Osteocyte (in vitro differentiated cells): Measurements from ENCODE around the gene CACNB1. TPM values are rescaled to one million over a fixed set of nuclear protein-coding genes. Genes with fewer than 3 reads are reported as not detected.

Experiments used
- DNase-seq: peaks from one replicate; pipeline ENCODE4 v3.0.0; 2021; ENCODE audit warnings: mixed read lengths; ENCODE audit not compliant: unreplicated experiment; ENCODE audit errors: extremely low spot score
- H3K27ac Mint-ChIP-seq: one replicate; pipeline ENCODE4 v1.8.0; 2021; ENCODE audit warnings: mild to moderate bottlenecking, mixed read lengths; ENCODE audit not compliant: unreplicated experiment
- H3K27me3 Mint-ChIP-seq: one replicate; pipeline ENCODE4 v1.8.0; 2021; ENCODE audit warnings: mixed read lengths; ENCODE audit not compliant: unreplicated experiment
- H3K36me3 Mint-ChIP-seq: one replicate; pipeline ENCODE4 v1.8.0; 2021; ENCODE audit warnings: mixed read lengths; ENCODE audit not compliant: unreplicated experiment
- H3K4me1 Mint-ChIP-seq: one replicate; pipeline ENCODE4 v1.8.0; 2021; ENCODE audit warnings: mixed read lengths; ENCODE audit not compliant: unreplicated experiment
- H3K4me3 Mint-ChIP-seq: one replicate; pipeline ENCODE4 v1.8.0; 2021; ENCODE audit warnings: mild to moderate bottlenecking, moderate library complexity, mixed read lengths; ENCODE audit not compliant: unreplicated experiment
- H3K9me3 Mint-ChIP-seq: one replicate; pipeline ENCODE4 v1.8.0; 2021; ENCODE audit warnings: mixed read lengths; ENCODE audit not compliant: unreplicated experiment
- total RNA-seq: library from RNA; stranded (reverse); gene quantifications from 2 replicates; pipeline ENCODE4 v1.2.1, GENCODE V29; 2021
- TF ChIP-seq, protein P1 (sequence below): fragments of 200-600 bp; sonication (generic); IDR thresholded peaks from 2 replicates; pipeline ENCODE4 v1.5.0; 2021; ENCODE audit warnings: antibody characterized with exemption, mild to moderate bottlenecking, moderate library complexity

The CACNB1 gene
- total RNA-seq, 1 donor from 2014 or later, result 15.4 TPM

DNA sequence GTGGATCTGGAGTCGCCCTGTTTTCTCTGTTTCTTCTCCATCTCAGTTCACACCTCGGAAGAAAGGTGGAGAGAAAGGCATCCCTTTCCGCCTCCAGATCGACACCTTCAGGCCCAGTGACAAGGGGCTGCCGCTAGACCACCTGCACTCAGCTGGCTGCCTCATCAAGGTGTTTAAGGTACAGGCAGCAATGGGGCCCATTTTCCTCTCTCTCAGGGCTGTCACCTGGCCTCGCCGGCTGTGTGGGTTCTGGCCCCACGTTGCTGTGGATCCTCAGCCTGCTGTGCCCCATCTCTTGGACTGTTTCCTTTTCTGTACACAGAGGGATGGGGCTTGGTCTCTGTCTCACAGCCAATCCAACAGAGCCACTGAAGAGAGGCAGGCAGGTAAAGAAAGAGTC is 45.7 kb upstream of the CACNB1 start:
- no peak overlapping the region for H3K4me3 Mint-ChIP-seq
- no peaks in the 10 kb centered on the region for H3K9me3 Mint-ChIP-seq
- no peak for DNase-seq
- peaks cover 21% of the 10 kb centered on the region for H3K4me1 Mint-ChIP-seq
- TF ChIP-seq, protein P1, sequence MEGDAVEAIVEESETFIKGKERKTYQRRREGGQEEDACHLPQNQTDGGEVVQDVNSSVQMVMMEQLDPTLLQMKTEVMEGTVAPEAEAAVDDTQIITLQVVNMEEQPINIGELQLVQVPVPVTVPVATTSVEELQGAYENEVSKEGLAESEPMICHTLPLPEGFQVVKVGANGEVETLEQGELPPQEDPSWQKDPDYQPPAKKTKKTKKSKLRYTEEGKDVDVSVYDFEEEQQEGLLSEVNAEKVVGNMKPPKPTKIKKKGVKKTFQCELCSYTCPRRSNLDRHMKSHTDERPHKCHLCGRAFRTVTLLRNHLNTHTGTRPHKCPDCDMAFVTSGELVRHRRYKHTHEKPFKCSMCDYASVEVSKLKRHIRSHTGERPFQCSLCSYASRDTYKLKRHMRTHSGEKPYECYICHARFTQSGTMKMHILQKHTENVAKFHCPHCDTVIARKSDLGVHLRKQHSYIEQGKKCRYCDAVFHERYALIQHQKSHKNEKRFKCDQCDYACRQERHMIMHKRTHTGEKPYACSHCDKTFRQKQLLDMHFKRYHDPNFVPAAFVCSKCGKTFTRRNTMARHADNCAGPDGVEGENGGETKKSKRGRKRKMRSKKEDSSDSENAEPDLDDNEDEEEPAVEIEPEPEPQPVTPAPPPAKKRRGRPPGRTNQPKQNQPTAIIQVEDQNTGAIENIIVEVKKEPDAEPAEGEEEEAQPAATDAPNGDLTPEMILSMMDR, result no peak
- no peaks in the 10 kb centered on the region for H3K27me3 Mint-ChIP-seq
- no peak overlapping the region for H3K27ac Mint-ChIP-seq
- H3K36me3 Mint-ChIP-seq, result no peaks in the 10 kb centered on the region

GRCh38 chr17:39240631-39241030 is 43.2 kb upstream of the CACNB1 start:
- Mint-ChIP-seq H3K9me3 (no peaks in the 10 kb centered on the region), H3K36me3 (no peaks in the 10 kb centered on the region), H3K4me1 (peaks cover 26% of the 10 kb centered on the region), H3K4me3 (no peak overlapping the region), H3K27me3 (no peaks in the 10 kb centered on the region), H3K27ac (no peak overlapping the region)
- TF ChIP-seq, protein P1, result no peak
- no peak for DNase-seq

- peaks cover 2% of the 10 kb centered on the region for H3K27me3 Mint-ChIP-seq
- no peak overlapping the region for H3K27ac Mint-ChIP-seq
- H3K4me3 Mint-ChIP-seq, result no peak overlapping the region
- DNase-seq, result no peak
- TF ChIP-seq, protein P1, result peak; percentile 57
- H3K4me1 Mint-ChIP-seq, result peaks cover 28% of the 10 kb centered on the region
- no peaks in the 10 kb centered on the region for H3K36me3 Mint-ChIP-seq
- no peaks in the 10 kb centered on the region for H3K9me3 Mint-ChIP-seq
These were observed 42.3 kb upstream of the CACNB1 start for GRCh38 chr17:39239640-39240314.

DNA sequence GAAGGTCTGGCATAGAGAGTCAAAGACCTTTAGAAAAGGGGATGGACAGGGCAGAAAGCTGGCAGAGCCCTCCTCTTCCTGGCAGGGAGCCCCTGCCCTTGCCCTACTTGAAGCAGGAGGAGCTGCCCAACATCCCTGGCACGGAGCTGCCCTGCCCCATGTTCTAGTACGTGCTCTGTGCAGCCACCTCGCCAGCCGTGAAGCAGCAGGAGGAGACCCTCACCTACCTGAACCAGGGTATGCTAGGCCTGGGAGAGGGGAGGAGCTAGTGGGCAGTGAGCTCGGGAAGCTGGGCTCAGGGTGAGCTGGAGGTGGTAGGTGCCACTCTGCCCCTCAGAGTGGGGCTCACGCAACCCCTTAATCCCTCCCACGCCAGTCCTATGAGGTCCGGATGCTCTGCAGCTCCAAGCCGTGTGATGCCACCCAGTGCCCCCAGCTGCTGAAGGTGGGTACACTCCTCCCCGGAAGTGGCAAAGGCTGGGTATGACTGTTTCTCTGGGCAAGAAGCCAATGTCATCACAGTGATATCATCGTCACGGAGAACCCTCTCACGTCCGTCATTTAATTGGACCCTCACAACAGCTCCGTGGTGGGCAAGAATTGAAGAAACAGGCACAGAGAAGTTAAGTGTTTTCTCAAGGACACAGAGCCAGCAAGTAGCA is 41.0 kb upstream of the CACNB1 start:
- no peak overlapping the region for H3K4me3 Mint-ChIP-seq
- H3K4me1 Mint-ChIP-seq, result peaks cover 15% of the 10 kb centered on the region
- no peak overlapping the region for H3K27ac Mint-ChIP-seq
- H3K36me3 Mint-ChIP-seq, result no peaks in the 10 kb centered on the region
- peaks cover 2% of the 10 kb centered on the region for H3K27me3 Mint-ChIP-seq
- TF ChIP-seq, protein P1, result no peak
- no peaks in the 10 kb centered on the region for H3K9me3 Mint-ChIP-seq
- DNase-seq, result no peak

DNA sequence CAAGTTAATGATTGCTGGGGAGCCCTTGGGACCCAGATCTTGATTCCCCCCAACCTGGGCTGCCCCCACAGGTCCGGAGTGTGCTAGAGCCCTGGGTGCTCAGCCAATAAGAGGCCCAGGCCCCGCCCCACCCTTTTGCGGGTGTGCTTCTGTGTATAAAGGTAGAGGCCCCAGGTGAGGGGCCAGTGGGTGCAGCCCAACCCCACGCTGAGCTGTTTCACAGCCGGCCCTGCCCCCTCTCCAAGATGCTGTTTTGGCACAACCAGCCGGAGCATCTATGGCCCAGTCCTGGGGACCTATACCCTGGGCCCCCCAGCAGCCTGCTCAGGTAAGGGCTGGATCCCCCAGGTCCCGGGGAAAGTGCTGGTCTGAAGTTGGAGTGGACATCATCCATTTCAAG is 40.1 kb upstream of the CACNB1 start:
- TF ChIP-seq, protein P1, result no peak
- H3K4me3 Mint-ChIP-seq, result no peak overlapping the region
- no peak overlapping the region for H3K27ac Mint-ChIP-seq
- no peaks in the 10 kb centered on the region for H3K36me3 Mint-ChIP-seq
- no peaks in the 10 kb centered on the region for H3K9me3 Mint-ChIP-seq
- peaks cover 15% of the 10 kb centered on the region for H3K4me1 Mint-ChIP-seq
- peaks cover 2% of the 10 kb centered on the region for H3K27me3 Mint-ChIP-seq
- DNase-seq, result no peak
